GM12878 (cell line): ENCODE results near the gene EPGN. TPM values are rescaled to one million over a fixed set of nuclear protein-coding genes. Genes with fewer than 3 reads are reported as not detected.

Source experiments
- ATAC-seq: fragments of 200-7000 bp; cut with Tn5 transposase; 3 replicates; pipeline ENCODE4 v1.9.1; 2020; ENCODE audit warnings: mild to moderate bottlenecking, moderate library complexity
- BruUV-seq: library from RNA; stranded (reverse); fragments of 400-500 nt; replicated peaks from 2 replicates; lab custom pipeline; 2021; lab: Mats Ljungman, UMichigan
- CTCF ChIA-PET: fragments of 300-600 bp; sonication (Branson Sonifier 250); formaldehyde crosslinking; extraction: SDS; loops from one replicate; lab custom pipeline; 2021; ENCODE audit warnings: inconsistent platforms; lab: Yijun Ruan, JAX
- POLR2A ChIA-PET: fragments of 350-600 bp; formaldehyde crosslinking; extraction: SDS; loops from one replicate; lab custom pipeline; 2021; ENCODE audit warnings: inconsistent platforms; lab: Charles Lee
- RAD21 ChIA-PET: fragments of 300-600 bp; sonication (Branson Sonifier 250); formaldehyde crosslinking; loops from one replicate; lab custom pipeline; 2023; ENCODE audit warnings: antibody characterized with exemption; ENCODE audit not compliant: unreplicated experiment; lab: Charles Lee
- SMC1A ChIA-PET: fragments of 300-600 bp; sonication (Branson Sonifier 250); formaldehyde crosslinking; loops from one replicate; lab custom pipeline; 2023; ENCODE audit not compliant: unreplicated experiment, uncharacterized antibody; lab: Charles Lee
- DNase-seq: peaks from one replicate; pipeline ENCODE4 v3.0.0-alpha.2; 2011; ENCODE audit warnings: low read depth, low spot score
- FAIRE-seq: peaks from 3 replicates; lab custom pipeline; 2011; peaks lifted over from hg19 to GRCh38; lab: Jason Lieb, UNC
- H2AFZ ChIP-seq: 2 replicates; pipeline ENCODE4 v1.6.0; 2011; ENCODE audit warnings: low read depth, low read length, control low read depth; ENCODE audit not compliant: control insufficient read depth
- H3K27ac ChIP-seq: 2 replicates; pipeline ENCODE4 v1.5.1; 2011; ENCODE audit warnings: control low read depth; ENCODE audit not compliant: control insufficient read depth, insufficient read depth
- H3K27me3 ChIP-seq, 2 experiments: replicated peaks in 1 of 2; 2 replicates each; pipeline versions ENCODE4 v1.6.0 to v1.6.1; 2011; ENCODE audit warnings: low read length in 1 of 2; ENCODE audit not compliant: control insufficient read depth in 2 of 2, insufficient read depth in 2 of 2
- H3K36me3 ChIP-seq, 2 experiments: 2 replicates each; pipeline ENCODE4 v1.5.1; 2011; ENCODE audit warnings: low read length in 1 of 2; ENCODE audit not compliant: control insufficient read depth in 2 of 2, insufficient read depth in 2 of 2
- H3K4me1 ChIP-seq: 2 replicates; pipeline ENCODE4 v1.6.1; 2011; ENCODE audit warnings: mild to moderate bottlenecking, low read length, moderate library complexity, mixed read lengths; ENCODE audit not compliant: control insufficient read depth, insufficient read depth
- H3K4me2 ChIP-seq: 2 replicates; pipeline ENCODE4 v1.6.0; 2011; ENCODE audit warnings: control low read depth; ENCODE audit not compliant: control insufficient read depth, insufficient read depth
- H3K4me3 ChIP-seq: fragments of 200-600 bp; sonication (generic); 2 replicates; pipeline ENCODE4 v1.5.1; 2016
- H3K79me2 ChIP-seq: 2 replicates; pipeline ENCODE4 v1.6.0; 2011; ENCODE audit warnings: low read length; ENCODE audit not compliant: control insufficient read depth, insufficient read depth
- H3K9ac ChIP-seq: 2 replicates; pipeline ENCODE4 v1.8.0; 2011; ENCODE audit warnings: low read length, control low read depth, mixed read lengths; ENCODE audit not compliant: control insufficient read depth, insufficient read depth
- H3K9me3 ChIP-seq: replicated peaks from 3 replicates; pipeline ENCODE4 v1.5.1; 2011; ENCODE audit warnings: mild to moderate bottlenecking, low read length; ENCODE audit not compliant: control insufficient read depth, insufficient read depth
- H4K20me1 ChIP-seq: 2 replicates; pipeline ENCODE4 v1.6.0; 2011; ENCODE audit not compliant: control insufficient read depth, insufficient read depth
- BCL11A ChIP-seq: IDR thresholded peaks from 2 replicates; pipeline ENCODE4 v1.6.1; 2011; ENCODE audit warnings: low read depth, low read length
- CBFB ChIP-seq: IDR thresholded peaks from 2 replicates; pipeline ENCODE4 v1.6.1; 2016; ENCODE audit warnings: antibody characterized with exemption, low read depth
- FOS ChIP-seq: IDR thresholded peaks from 3 replicates; pipeline ENCODE4 v1.6.1; 2011; ENCODE audit warnings: borderline replicate concordance; ENCODE audit not compliant: insufficient read length; ENCODE audit errors: extremely low read depth
- HDAC6 ChIP-seq: fragments of 200-600 bp; sonication (generic); IDR thresholded peaks from one replicate; pipeline ENCODE4 v1.8.0; 2017; ENCODE audit warnings: antibody characterized with exemption; ENCODE audit not compliant: unreplicated experiment
- HDGF ChIP-seq: fragments of 450-650 bp; IDR thresholded peaks from 2 replicates; pipeline ENCODE4 v1.6.1; 2016; ENCODE audit warnings: antibody characterized with exemption
- KAT2A ChIP-seq: conservative IDR thresholded peaks from 2 replicates; pipeline ENCODE4 v1.6.1; 2011; ENCODE audit warnings: low read depth, low read length; ENCODE audit not compliant: control insufficient read depth
- KDM1A ChIP-seq: fragments of 200-600 bp; sonication (generic); IDR thresholded peaks from 2 replicates; pipeline ENCODE4 v1.6.1; 2016; ENCODE audit warnings: borderline replicate concordance
- SUPT20H ChIP-seq: IDR thresholded peaks from 2 replicates; pipeline ENCODE4 v1.6.1; 2011; ENCODE audit warnings: low read depth, mild to moderate bottlenecking, low read length, moderate library complexity, borderline replicate concordance; ENCODE audit not compliant: control insufficient read depth
- WGBS: methylation state at CpG from one replicate; pipeline ENCODE4 v1.1.6; 2016; ENCODE audit warnings: low lambda C conversion rate; ENCODE audit not compliant: insufficient replicate concordance, insufficient coverage; ENCODE audit errors: missing lambda C conversion rate; 5-methylcytosine and 5-hydroxymethylcytosine counted together
- in situ Hi-C: fragments of 300-500 bp; cut with MboI; formaldehyde crosslinking; loops from 9 replicates; pipeline ENCODE4 v1.14.3; 2018; ENCODE audit warnings: mixed read lengths
- intact Hi-C: fragments of 100-400 bp; cut with micrococcal nuclease; formaldehyde crosslinking; loops from one replicate; pipeline ENCODE4 v1.14.2; 2022; ENCODE audit not compliant: unreplicated experiment
- polyA plus RNA-seq, 11 experiments: library from polyadenylated mRNA; depleted of rRNA in 4 of 11; unstranded in 6 of 11; stranded (reverse) in 5 of 11; fragments of >200 nt; fragmentation: Nextera tagmentation in 4 of 11; fragmentation: Illumina TruSeq in 1 of 11; extraction: Ambion mirVana in 4 of 11; extraction: Trizol in 1 of 11; gene quantifications; 1 replicate in 1 of 11; 2 replicates in 10 of 11; pipeline versions ENCODE4 v1.2.1 to v1.2.3, GENCODE V29; 2011 to 2016; ENCODE audit warnings: inconsistent platforms in 2 of 11, missing spikeins in 2 of 11, low read depth in 1 of 11
- total RNA-seq, 4 experiments: library from RNA; depleted of rRNA in 3 of 4; stranded (reverse); fragments of >200 nt in 3 of 4; fragmentation: Illumina TruSeq in 1 of 4; extraction: Trizol in 1 of 4; gene quantifications; 2 replicates each; pipeline versions ENCODE4 v1.2.1 to v1.2.3, GENCODE V29; 2013 to 2021
- TF ChIP-seq, protein P1 (sequence below): fragments of 150-350 bp; IDR thresholded peaks from 2 replicates; pipeline ENCODE4 v1.6.1; 2016; ENCODE audit warnings: low read depth, low read length
- TF ChIP-seq, protein P2 (sequence below): IDR thresholded peaks from 2 replicates; pipeline ENCODE4 v1.6.1; 2011; ENCODE audit warnings: mild to moderate bottlenecking, low read depth, low read length, moderate library complexity; ENCODE audit not compliant: insufficient replicate concordance

EPGN gene
- total and polyA plus RNA-seq, 10 of the 15 experiments (the other 5 are each of a cell fraction or from before 2014, with no cell fraction given) = 0.06 to 0.54 (median 0.28) TPM; not detected in 6

DNA sequence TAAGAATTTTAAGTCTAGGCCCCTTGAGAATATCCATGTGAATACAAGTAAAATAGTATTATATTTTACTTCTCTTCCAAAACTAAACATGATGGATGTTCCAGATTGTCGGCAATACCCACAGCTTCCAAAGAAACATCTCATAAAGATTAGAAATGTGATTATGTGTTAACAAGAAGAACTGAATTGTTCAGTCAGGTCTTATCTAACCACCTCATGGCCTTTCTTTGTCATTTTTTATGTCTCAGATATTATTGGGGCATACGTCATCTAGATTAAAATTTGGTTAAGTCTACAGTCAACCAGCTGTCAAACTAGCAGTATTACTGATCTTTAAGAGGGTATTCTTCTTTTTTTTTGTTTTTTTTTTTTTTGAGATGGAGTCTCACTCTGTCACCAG is 10.0 kb downstream of the EPGN start:
- Histone ChIP-seq H3K4me1 (peaks cover 9% of the 10 kb centered on the region), H3K27ac (no peak overlapping the region), H3K27me3 (0 out of 4 replicates have a peak, but pooled peaks cover 0 to 3% of the 10 kb centered on the region in 2 experiments), H3K36me3 (no peaks in the 10 kb centered on the region), H3K4me2 (no peak overlapping the region), H3K9me3 (no peaks in the 10 kb centered on the region), H4K20me1 (no peaks in the 10 kb centered on the region), H3K9ac (no peak overlapping the region), H3K79me2 (no peaks in the 10 kb centered on the region), H2AFZ (no peak overlapping the region), H3K4me3 (no peak overlapping the region)
- in situ Hi-C loops = no loop called here
- ATAC-seq (no peak), DNase-seq (no peak), FAIRE-seq (no peak)
- ChIA-PET CTCF (interaction anchor here (0.6 to 7.1 kb wide), 15 partner anchors 17 to 610 kb away, joined by 3 to 55 read pairs (median 4); no protein-coding TSS in a partner anchor), SMC1A (interaction anchor here (1.1 to 4.5 kb wide), 5 partner anchors 17 to 357 kb away, joined by 3 to 34 read pairs (median 5); no protein-coding TSS in a partner anchor), RAD21 (interaction anchor here (1.0 to 4.0 kb wide), 6 partner anchors 12 to 358 kb away, joined by 3 to 22 read pairs (median 8); no protein-coding TSS in a partner anchor), POLR2A (no interaction called here)
- intact Hi-C loops = no loop called here
- TF ChIP-seq, protein P1, sequence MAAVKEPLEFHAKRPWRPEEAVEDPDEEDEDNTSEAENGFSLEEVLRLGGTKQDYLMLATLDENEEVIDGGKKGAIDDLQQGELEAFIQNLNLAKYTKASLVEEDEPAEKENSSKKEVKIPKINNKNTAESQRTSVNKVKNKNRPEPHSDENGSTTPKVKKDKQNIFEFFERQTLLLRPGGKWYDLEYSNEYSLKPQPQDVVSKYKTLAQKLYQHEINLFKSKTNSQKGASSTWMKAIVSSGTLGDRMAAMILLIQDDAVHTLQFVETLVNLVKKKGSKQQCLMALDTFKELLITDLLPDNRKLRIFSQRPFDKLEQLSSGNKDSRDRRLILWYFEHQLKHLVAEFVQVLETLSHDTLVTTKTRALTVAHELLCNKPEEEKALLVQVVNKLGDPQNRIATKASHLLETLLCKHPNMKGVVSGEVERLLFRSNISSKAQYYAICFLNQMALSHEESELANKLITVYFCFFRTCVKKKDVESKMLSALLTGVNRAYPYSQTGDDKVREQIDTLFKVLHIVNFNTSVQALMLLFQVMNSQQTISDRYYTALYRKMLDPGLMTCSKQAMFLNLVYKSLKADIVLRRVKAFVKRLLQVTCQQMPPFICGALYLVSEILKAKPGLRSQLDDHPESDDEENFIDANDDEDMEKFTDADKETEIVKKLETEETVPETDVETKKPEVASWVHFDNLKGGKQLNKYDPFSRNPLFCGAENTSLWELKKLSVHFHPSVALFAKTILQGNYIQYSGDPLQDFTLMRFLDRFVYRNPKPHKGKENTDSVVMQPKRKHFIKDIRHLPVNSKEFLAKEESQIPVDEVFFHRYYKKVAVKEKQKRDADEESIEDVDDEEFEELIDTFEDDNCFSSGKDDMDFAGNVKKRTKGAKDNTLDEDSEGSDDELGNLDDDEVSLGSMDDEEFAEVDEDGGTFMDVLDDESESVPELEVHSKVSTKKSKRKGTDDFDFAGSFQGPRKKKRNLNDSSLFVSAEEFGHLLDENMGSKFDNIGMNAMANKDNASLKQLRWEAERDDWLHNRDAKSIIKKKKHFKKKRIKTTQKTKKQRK = no peak
- TF ChIP-seq HDAC6 (no peak), KDM1A (no peak), BCL11A (no peak), FOS (no peak), KAT2A (no peak), HDGF (no peak), SUPT20H (no peak), CBFB (no peak)
- TF ChIP-seq, protein P2, sequence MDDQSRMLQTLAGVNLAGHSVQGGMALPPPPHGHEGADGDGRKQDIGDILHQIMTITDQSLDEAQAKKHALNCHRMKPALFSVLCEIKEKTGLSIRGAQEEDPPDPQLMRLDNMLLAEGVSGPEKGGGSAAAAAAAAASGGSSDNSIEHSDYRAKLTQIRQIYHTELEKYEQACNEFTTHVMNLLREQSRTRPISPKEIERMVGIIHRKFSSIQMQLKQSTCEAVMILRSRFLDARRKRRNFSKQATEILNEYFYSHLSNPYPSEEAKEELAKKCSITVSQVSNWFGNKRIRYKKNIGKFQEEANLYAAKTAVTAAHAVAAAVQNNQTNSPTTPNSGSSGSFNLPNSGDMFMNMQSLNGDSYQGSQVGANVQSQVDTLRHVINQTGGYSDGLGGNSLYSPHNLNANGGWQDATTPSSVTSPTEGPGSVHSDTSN = no peak
- no TSS peak for BruUV-seq
- 75% methylated on average over 2 of the region's 2 CpGs for WGBS
